CD4-positive, alpha-beta T cell treated with Interleukin-12 subunit alpha and Interleukin-12 subunit beta, for 1 hour (primary cell): ENCODE data around the gene KCNJ1.

ENCODE experiments used
- DNase-seq: peaks from one replicate; pipeline ENCODE4 v3.0.0-alpha.2; 2020

KCNJ1 gene

DNA sequence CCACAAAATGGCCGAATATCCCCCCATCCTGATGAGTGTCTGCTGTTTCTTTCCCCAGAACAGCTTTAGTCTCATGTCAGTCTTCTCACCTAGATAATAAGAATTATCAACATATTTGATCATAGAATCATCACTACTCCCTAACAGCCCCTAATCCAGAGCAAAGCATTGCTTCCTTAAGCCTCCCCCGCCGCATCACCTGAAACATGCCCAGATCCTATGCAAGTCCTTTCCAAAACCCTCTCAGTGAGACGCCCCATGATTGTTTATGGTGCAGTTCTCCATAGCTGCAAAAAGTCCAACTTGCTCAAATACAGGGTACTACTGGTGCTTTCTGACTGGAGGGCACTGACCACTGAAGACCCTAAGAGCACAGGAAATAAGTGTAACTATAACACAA is 20.1 kb downstream of the KCNJ1 start:
- DNase-seq, result no peak

DNA sequence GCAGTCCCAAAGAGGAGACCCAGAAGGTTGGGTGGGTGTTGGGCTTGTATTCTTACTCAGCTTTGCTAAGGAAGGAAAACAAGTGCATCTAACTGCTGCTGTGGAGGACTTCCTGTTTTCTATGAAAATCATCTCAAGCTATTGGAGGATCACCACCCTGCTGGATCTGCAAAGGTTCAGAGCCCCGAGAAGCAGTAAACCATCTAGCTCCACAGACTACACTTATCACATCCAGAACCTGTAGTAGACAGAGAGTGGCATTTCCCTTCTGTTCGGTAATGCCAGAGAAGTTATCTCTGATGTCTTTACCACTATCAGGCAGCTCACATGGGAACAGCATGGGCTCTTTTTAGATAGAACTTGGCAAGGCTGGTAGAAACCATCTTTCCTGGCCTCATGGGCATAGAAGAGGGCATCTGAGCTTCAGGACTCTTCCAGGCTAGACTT is 21.7 kb downstream of the KCNJ1 start:
- DNase-seq, result peak; percentile 19

DNA sequence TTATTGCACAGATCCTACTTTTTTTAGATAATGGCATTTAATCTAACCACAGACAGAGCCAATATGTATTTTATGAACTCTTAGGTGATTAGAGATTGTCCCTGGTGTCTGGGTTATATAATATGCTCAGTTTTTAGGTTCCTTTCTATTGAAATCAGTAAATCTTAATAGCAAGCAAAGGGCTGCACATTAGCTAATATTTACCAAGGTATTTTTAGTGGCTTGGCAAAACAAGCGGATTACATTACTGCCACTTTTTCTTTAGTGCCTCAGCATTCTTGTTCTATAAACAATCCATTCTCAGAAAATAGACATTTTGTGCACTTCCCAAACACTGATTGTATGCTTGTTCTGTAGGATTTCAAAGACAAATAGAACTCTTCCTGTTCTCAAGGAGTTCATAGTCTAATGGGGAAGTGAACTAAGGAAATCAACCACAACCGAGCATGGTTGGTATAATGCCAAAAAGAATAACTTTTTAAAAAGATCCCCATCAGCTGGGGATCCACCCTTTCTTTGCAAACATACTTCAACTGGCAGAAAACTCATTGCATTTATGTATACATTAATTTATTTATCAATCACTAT is 23.8 kb downstream of the KCNJ1 start:
- DNase-seq, result no peak

DNA sequence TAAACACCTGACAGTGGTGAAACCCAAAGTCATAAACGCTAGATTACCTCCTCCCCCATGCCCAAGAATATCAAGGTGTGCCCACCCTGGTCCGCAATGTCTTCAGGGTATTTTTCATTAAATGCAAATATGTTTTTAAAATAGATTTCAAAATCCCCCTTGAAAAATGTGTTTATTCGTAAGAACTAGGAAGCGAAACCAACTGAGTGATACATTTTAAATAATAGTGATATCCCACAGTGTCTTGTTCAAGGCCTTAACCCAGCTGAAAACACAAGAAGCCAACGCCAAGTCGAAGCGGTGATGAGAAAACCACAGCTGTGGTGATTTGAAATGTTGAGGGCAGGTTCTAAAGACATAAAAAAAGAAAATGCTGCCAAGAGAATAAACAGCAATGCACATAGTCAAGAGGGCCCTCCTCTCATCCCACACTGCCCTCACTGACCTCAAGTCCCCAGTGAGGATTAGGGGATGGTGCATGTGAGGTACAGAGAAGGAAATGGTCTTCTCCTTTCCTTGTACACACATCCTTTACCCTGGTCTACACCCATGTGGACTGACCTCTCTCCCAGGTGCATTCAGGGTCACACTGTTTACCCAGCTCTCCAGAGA is 25.5 kb downstream of the KCNJ1 start:
- peak; percentile 25 for DNase-seq

DNA sequence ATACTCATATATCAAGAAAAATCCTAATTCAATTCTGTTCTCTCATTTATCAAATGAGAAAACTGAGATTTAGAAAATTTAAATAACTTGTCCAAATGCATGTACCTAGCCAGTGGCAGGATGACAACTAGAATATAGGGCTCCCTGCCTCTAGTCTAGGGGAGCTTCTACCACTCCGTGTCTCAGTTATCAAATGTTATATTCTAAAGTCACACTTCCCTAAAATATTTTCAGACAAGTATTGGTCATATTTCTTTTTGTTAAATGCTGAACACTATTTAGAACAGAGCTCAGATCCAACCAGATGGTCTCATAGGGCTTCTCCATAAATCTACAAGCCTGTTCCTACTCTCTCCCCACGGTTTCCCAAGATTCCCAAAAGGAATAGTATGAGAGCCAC is 26.3 kb downstream of the KCNJ1 start:
- no peak for DNase-seq

DNA sequence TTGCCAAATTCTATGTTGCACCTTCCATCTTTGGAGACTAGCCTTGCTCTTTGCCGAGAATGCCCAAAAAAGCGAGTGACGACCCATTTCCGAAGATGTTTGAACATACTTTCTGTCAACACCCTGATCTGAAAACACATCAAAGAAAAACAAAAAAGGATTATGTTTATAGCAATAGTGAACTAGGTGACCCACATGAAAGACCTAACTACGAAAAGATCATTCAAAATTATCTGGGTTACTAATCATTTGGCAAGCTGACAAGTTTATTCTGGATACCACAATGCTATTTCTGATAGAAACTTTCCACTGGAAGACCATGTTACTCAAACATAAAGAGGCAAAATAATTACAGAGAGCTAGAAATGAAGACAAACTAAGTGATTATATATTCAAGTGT is 27.0 kb downstream of the KCNJ1 start:
- peak; percentile 66 for DNase-seq

DNA sequence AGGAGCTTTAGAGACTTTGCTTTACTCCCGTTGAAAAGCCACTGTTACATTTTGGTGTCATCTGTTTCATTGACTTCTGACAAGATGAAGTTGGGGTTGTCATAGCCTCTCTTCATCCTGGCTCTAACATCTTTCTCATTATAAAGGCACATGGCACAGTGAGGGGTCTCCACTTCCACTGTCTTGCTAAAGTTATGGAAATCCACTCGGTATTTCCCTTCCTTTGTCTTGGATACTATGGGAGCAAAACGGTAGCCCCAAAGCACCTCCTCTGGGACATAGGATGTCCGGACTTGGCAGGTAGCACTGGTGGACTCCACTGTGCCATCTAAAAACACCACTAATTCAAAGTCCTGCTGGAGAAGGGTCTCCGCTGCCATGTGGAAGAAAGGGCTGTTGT is 28.0 kb downstream of the KCNJ1 start:
- DNase-seq, result no peak

DNA sequence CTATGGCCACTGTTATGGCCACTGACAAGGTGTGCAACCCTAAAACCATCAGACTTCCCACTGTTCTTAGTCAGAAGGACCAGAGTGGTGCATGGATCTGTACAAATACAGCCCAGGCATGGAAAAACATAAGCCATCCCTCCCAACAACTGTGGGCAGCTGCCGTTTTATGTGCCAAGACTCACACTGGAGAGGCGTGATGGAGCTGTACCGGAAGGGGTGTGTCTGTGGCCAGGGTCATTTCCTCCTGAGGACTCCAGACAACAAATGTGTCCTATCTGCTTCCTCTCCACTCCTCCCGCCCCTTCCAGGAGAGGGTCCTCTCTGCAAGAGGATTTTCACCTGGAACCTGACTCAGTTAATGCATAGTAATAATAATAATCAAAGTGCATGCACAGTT is 29.5 kb downstream of the KCNJ1 start:
- DNase-seq, result peak; percentile 25

DNA sequence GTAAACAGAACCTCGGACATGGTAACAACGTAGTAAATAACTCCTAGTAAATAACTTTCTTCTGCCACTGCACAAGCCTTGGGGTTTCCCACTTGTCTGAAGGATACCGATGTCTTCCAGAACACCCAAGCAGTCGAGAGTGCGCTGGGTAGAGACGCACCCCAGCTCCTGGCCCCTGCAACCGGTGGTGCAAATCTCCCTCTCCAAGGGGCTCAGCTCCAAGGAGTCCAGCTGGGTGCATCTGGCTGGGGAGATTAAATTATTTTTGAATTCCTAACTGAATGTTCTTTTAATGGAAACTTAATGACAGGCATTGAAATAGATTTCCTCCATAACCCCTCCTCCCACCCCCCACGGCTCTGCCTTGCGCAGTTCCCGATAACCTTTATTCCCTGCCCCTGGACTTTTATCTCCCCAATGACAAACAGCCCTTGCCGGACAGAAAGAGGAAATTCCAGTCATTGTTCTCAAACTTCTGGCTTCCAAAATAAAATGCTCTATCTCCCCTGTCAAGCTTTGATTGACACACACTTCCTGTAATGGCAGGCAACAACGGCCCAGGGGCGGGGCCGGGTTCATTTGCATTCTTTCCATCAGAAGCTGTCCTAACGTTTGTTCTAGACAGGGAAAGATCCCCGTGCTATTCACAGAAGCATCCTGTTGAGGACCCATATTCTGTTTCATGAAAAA is 31.2 kb downstream of the KCNJ1 start:
- DNase-seq, result no peak

DNA sequence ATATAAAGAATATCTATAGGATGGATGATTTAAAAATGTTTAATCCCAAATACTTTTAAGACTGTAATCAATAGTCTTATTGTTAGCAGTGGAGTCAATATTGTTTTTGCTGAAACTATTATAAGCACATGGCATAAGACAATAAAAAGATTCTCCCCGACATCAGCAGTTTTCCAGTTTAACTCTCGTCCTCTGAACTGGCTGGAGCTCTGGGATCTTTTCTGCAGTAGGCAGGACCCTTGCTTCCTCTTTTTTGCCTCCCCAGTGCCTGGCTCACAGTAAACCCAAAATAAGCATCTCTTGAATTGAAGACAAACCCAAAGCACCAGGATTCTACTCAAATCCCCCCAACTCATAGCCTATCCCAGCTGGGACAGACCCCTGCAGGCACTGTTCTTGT is 32.9 kb downstream of the KCNJ1 start:
- DNase-seq, result no peak

DNA sequence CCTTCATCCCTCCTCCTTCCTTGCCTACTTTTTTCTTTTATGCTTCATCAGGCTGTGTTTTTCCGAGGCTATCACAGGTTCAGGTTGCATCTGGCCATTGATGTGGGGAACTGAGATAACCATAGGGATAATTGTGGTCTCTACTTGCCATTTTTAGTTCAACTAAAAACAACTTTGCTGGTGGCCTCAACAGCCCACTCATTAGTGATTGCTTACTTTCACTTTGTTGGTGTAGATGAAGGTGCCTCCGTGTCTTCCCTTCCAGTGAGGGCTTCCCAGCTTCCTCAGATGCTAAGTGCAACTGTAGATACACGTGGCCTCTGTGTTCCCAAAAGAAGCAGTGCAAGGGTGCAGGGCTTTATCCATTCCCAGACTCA is 35.0 kb downstream of the KCNJ1 start:
- DNase-seq, result no peak

DNA sequence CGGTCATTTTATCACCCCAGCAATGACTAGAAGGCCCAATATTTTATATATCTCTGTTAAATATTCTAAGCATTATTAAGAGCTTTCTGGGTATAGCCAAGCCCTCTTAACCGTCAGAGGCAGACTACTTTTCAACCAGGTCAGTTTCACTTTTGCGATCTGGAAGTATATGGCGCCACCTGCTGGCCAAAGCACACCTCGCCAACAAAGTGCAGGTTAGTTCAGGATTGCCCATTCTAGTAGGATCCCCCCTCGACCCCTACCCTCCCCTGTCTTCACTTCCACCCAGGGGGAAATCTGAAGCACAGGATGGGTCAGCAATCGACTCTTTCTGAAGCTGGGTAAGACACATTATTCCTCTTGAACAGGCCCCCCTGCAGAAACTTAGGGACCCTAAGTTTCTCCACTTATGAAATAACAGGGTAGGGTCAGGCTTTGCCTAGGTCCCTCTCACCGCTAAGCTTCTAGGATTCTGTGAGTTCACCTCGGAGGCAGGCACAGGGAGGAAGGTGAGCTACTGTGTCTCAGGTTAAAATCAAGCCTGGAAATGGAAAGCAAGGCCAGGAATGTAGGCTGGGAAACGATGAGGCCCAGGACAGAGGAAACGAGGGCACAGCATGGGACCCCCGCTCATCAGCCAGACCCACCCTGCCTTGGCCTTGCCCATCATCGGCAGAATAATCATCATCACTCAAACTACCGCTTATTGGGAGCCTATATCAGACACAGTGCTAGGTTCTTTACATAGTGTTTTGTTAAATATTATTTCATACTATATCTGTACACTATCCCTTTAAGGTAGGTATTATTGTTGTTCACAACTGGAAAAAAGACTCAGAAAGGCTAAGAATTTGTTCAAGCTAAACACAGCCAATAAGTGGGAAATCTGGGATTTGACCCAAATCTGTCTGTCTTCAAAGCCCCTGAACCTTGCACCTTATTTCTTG is 35.6 kb downstream of the KCNJ1 start:
- DNase-seq, result peak; percentile 88

DNA sequence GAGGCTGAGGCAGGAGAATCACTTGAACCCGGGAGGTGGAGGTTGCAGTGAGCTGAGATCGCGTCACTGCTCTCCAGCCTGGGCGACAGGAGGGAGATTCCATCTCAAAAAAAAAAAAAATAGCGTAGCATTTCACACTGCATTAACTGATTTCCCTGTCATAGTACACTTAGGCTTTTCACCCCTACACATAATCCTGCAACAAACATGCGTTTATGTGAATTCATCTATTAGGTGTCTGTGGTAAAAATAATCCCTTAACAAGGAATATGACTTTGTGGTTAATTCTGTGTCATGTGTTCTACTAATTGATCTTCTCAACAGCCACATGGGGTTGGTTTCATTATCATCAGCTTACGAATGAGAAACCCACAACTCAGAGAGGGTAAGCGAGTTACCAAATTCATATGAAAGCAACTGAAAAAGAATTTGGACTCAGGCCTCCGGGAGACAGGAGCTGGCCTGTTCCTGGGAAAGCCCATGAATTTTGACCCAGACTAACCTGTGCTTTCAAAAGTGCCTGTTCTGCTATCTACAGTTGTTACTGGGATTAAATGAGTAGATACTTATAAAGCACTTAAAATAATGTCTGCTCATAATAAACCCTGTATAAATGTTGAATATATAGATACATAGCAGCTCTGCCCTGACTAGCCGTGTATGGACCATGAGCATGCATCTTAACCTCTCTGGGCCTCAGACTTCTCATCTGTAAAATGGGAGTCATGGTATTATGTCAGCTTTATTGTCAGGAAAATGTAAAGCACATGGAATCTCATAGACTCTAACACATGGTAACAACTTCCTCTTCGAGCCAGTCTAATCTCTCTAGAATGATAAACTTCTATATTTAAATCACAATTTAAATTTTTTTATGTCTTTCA is 36.6 kb downstream of the KCNJ1 start:
- peak; percentile 65 for DNase-seq

DNA sequence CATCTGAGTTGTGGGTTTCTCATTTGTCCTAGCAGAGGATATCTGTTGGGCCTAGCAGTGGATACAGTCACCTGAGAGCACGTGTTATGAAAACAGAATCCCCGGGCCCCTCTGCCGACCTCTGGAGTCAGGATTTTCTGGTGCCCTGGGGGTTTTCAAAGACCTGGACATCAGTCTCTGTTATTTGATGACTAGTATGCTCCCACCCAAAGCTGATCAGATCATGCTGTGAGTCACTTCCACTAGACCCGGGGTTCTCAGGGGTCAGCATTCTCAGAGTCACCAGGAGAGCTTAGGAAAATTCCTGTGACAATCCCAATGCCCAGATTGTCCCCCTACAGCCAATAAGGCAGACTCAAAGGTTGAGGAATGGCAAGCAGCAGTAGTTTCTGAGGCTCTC is 38.7 kb downstream of the KCNJ1 start:
- DNase-seq, result no peak

DNA sequence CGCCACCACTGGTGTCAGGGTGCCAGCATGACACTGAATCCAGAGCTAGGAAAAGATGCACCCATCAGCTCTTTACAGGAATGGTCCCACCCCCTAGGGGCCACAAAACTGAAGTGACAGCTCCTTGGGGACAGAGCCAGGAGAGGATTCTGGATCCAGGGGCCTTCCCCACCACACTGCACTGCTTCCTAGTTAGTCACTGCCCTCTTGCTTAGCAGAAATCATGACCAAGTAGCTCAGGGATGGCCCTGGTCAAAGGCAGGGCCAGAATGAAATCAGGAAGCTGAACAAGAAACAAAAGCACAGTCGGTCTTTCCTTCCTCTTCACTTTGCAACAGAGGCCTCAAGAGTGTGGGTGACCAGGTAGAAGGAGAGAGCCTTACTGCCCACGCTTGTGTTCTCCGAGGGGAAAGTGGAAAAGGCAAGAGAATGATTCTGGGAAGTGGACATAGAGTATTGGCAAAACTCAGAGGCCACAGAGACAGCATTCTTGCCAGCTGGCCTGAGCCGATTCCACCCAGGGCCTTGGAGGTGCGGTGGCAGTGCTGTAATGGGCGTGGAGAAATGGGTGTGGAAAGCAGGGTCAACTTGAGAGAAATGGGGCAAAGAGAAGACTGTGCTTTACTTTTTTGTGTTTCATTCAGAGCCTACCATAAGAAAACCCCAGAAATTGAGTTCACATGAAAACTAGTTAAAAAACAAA is 39.8 kb downstream of the KCNJ1 start:
- DNase-seq, result no peak

DNA sequence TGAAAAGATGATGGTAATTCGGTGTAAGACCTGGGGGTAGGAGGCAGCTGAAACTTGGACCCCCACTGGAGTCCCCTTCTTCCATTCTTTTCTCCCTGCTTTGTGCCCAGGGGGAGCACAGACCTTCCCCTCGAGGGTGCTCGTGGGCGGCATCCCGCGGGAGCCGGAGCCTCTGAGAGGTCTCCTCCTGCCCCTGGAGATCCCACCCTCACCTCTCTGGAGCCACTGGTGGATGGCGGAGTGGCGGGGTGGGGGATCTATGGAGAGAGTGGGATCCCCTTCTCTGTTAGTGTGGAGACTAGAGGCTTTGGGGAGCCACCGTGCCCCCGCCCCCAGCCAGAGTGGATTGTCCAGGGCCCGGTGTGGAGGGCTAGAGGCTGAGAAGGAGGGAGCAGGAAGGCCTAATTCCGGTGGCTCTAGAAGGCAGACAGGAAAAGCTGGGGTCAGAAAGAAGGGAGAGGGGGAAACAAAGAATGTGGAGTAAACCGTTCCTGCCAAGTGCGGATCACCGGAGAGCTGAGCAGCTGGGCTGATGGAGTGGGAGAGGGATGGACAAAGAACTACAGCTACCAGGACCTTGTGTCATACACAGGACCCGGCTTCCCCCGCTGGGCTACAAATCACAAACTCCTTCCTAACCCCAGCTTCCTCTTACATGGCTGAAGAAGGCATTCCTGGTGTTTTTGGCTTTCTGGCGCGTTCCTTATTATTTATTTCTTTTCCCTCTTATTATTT is 41.9 kb downstream of the KCNJ1 start:
- DNase-seq, result no peak

DNA sequence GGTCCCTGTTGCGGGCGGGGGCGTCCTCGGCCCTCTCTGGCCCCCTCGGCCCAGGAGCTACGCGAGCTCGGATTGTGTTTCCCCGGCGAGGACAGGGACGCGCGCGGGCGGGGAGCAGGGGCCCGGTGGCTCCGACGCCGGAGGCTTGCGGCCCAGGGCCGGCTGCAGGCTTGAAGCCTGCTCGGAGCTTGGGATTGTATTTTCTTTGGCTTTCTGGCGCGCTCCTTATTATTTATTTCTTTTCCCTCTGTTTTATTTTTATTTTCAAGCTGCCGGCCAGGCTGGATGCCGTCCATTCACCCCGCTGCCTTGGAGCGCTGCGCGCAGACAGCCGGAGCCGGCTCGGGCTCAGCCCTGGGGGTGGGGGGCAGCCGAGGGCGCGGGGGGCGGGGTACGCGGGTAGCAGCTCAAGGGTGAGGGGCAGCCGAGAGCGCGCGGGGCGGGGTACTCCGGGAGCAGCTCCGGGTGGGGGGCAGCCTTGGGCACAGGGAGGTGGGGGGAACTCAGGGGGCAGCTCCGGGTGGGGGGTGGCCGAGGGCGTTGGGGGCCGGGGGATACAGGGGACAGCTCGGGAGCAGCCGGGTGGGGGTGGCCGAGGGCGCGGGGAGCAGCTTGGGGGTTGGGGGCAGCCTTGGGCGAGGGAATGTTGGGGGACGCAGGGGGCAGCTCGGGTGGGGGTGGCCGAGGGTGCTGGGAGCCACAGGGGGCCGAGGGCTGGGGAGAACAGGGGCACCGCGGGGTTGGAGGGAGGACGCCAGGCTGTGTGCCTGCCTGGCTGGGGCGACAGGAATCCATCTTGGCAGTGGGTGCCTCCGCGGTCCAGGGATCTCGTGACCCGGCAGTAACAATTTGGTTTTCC is 42.7 kb downstream of the KCNJ1 start:
- DNase-seq, result no peak

DNA sequence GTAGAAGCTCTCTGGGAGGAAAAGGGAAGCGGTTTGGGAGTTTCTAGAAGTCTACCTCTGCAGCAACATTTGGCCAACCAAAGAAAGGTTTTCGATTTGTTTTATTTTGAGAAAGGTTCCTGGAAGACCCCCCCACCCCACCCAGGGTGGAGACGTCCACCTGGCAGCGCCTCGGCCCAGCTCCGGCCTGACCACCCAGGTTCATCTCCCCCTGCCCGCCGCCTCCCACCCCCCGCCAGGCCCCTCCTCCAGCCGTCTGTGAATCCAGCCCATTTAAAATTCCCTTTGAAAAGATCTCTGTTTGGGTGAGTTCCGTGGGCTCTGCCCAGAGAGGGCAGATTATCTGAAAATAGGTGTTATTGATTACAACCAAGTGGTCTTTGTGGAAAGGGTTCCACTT is 43.3 kb downstream of the KCNJ1 start:
- no peak for DNase-seq

DNA sequence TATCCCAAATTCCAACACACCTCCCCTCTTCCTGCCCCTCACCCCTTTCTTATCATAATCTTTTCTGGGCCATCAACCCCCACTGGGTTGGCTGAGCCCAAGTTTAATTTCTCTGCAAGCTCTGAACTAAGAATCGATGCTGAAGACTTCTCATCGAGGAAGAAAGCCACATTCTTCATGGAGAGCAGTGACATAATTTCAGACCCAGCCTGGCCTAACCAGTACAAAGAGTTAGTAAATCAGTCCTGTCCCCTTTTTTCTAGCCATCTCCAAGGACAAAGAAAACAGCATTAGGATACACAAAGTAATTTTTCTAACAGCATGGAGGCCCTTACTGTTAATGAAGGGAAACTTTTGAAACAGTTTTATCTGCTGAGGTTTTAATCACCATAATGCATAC is 45.0 kb downstream of the KCNJ1 start:
- no peak for DNase-seq

DNA sequence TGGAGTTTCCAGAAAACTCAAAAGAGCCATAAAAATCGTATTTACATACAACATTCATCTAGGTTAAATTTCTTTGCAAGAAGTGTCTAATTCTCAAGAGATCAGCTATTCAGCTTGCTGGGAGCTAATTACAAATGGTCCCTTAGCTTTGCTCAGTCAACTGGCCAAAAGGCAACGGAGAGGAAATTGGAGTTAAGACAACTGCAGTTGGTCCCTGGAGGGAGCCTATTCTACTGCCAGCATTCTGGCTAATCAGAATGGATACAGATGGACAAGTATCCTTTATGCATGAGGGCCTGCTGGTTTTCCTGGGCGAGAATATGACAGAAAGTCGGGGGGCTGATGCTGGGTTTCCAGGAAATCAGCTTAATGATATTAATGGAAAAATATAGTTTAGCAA is 45.5 kb downstream of the KCNJ1 start:
- no peak for DNase-seq
